ENCODE data around the gene LDB2.

LDB2 gene

DNA sequence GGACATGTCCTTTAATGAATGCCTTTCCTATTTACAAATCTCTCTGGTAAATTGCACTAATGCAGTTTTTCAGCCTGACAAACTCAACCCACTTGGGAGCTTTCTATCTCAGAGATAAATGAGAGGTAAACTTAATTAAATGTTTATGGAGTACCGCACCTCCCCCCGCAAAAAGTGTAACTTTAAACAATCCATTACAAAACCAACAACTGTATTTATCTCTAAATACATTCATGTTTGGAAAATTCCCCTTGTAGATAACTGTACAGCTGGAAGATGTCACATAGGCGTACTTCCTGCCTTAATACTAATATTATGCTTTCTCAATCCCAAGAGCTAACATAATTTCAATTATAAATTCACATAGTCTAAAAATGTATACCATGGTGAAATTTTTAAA is 215.5 kb downstream of the LDB2 start:
- Histone ChIP-seq H3K9me3 (ENCODE audit: low read length) (no peaks in the 10 kb centered on the region), H3K4me1 (ENCODE audit: insufficient read depth, low read length) (no peaks in the 10 kb centered on the region), H3K4me3 (ENCODE audit: low read length) (no peak overlapping the region), H2AFZ (ENCODE audit: low read depth, low read length) (no peak overlapping the region), H3K27me3 (ENCODE audit: insufficient read depth, low read length) (no peaks in the 10 kb centered on the region), H3K36me3 (ENCODE audit: insufficient read depth, low read length) (no peaks in the 10 kb centered on the region)

DNA sequence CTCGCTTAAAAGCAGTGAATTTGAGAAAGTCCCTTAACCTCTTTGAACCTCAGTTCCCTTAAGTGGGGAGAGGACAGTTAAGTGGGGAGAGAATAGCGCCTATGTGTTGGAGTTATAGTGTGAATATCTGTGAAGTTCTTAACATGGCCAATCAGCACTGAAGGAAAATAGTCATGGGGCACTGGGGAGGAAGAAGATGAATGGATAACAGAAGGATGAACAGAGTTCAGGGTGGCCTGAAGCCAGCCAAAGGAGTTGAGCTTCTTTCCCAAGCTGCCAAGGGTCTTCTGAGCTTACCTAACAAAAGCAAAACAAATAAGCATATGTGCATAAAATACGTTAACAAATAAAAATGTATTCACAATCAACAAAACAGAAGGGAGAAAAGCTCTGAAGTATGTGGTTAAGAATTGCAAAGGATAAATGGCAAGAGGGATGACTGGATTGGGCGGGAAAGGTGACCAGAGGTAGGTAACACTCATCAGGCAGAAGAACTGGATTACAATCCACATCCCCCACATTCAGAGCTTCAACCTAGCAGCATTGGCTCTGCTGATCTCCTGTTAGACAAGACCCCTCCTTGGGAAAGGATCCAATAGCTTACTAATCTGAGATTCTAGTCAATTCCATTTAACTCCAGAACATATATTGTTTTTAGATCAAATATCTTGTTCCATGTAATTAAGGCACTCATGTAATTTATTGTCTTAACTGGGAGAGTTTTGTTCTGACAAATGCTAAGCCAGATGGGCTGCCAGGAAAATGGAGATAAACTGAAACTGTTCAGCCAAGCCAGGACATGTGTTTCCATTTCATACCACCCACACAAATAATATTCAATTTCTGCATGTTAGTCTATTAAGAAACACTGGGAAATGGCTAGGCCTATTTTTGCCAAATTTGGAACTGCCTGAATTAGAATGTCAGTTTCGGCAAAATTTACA is 221.2 kb downstream of the LDB2 start:
- no peaks in the 10 kb centered on the region for H3K27me3 ChIP-seq (ENCODE audit: insufficient read depth, low read length)
- H3K9me3 ChIP-seq (ENCODE audit: low read length), result no peaks in the 10 kb centered on the region
- no peak overlapping the region for H2AFZ ChIP-seq (ENCODE audit: low read depth, low read length)
- H3K4me1 ChIP-seq (ENCODE audit: insufficient read depth, low read length), result no peaks in the 10 kb centered on the region
- H3K36me3 ChIP-seq (ENCODE audit: insufficient read depth, low read length), result no peaks in the 10 kb centered on the region
- H3K4me3 ChIP-seq (ENCODE audit: low read length), result no peak overlapping the region

DNA sequence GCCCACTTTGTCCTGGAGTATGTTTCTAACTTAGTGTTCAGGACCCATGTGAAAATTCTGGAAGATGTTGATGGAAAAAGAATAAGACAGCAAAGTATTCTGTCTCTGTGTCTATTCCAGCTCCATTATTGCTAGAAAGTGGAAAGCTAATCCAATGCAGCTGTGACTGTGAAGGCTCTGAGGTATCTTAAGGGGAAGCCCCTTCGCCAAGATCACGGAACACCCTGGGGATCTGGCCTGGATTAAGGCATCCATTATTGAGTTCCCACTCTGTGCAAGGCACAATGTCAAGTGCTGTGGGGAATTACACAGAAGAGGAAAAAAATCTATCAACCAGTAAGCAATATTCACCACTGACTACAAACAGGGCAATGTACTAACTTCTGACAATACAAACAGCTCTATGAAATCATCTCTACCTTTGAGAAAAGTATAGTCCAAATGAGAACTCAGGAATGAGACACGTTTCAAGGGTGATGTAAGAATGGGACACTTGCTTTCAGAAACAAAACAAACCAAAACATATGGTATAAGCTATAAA is 222.1 kb downstream of the LDB2 start:
- H3K27me3 ChIP-seq (ENCODE audit: insufficient read depth, low read length), result no peaks in the 10 kb centered on the region
- H3K36me3 ChIP-seq (ENCODE audit: insufficient read depth, low read length), result no peaks in the 10 kb centered on the region
- no peaks in the 10 kb centered on the region for H3K4me1 ChIP-seq (ENCODE audit: insufficient read depth, low read length)
- H3K9me3 ChIP-seq (ENCODE audit: low read length), result no peaks in the 10 kb centered on the region
- no peak overlapping the region for H2AFZ ChIP-seq (ENCODE audit: low read depth, low read length)
- no peak overlapping the region for H3K4me3 ChIP-seq (ENCODE audit: low read length)

DNA sequence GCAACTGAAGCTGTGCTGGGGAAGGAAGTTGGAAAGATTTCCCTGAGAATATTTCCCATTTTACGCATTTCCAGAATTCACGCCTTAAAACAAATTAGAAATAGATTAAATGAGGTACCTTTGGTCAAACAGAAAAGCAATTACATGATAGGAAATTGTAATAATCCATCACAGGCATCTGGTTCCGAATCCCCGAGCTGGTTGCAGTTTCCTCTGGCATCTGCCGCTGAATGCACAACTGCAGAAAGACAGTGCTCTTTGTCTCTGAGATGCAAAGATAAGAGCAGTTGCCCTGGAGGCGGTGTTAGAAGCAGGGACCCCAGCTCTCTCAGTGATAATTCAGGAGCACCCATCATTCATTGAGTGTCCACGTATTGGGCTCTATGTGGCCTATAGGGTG is 224.4 kb downstream of the LDB2 start:
- no peaks in the 10 kb centered on the region for H3K36me3 ChIP-seq (ENCODE audit: insufficient read depth, low read length)
- H3K4me1 ChIP-seq (ENCODE audit: insufficient read depth, low read length), result no peaks in the 10 kb centered on the region
- H3K4me3 ChIP-seq (ENCODE audit: low read length), result no peak overlapping the region
- no peaks in the 10 kb centered on the region for H3K27me3 ChIP-seq (ENCODE audit: insufficient read depth, low read length)
- H2AFZ ChIP-seq (ENCODE audit: low read depth, low read length), result no peak overlapping the region
- no peaks in the 10 kb centered on the region for H3K9me3 ChIP-seq (ENCODE audit: low read length)

DNA sequence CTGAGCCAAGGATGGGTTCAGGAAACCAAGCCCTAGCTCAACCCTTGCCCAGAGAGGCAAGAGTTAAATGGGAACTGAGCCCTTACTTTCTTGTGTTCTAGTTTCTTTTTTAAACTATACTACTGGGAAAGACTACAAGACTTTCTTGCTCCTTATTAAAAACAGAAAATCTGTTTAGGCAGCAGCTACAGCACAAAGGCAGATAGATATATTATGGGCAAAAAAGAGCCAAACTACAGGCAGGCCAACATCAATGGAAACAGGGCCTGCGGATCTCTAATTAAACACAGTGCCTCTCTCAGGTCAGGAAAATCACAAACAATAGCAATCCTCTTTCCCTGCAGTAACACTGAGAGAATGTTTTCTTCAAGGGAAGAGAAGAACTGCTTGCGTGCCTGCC is 226.0 kb downstream of the LDB2 start:
- no peak overlapping the region for H2AFZ ChIP-seq (ENCODE audit: low read depth, low read length)
- no peaks in the 10 kb centered on the region for H3K27me3 ChIP-seq (ENCODE audit: insufficient read depth, low read length)

DNA sequence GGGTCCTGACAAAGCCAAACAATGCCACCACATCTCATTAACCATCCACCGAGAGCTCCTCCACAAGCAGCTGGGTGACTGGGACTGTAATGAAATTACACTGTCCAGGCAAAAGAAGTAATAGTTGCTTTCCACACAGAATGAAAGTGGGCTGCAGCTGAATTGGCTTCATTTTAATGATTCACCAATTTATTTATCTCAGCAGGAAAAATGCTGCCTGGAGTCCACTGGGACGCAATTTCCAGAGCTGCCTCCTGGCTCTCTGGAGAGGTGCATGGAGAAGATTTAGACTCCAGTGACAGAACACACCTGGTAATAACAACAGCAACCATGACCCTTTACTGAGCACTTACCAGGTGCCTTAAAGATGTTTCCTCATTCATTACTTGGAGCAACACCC is 226.7 kb downstream of the LDB2 start:
- no peaks in the 10 kb centered on the region for H3K36me3 ChIP-seq (ENCODE audit: insufficient read depth, low read length)
- H3K4me1 ChIP-seq (ENCODE audit: insufficient read depth, low read length), result no peaks in the 10 kb centered on the region
- no peak overlapping the region for H3K4me3 ChIP-seq (ENCODE audit: low read length)
- no peaks in the 10 kb centered on the region for H3K9me3 ChIP-seq (ENCODE audit: low read length)
- H2AFZ ChIP-seq (ENCODE audit: low read depth, low read length), result no peak overlapping the region
- no peaks in the 10 kb centered on the region for H3K27me3 ChIP-seq (ENCODE audit: insufficient read depth, low read length)

More for the DNA sequence above, 226.0 kb downstream of the LDB2 start:
- H3K4me1 ChIP-seq (ENCODE audit: insufficient read depth, low read length), result no peaks in the 10 kb centered on the region
- H3K36me3 ChIP-seq (ENCODE audit: insufficient read depth, low read length), result no peaks in the 10 kb centered on the region
- H3K9me3 ChIP-seq (ENCODE audit: low read length), result no peaks in the 10 kb centered on the region
- H3K4me3 ChIP-seq (ENCODE audit: low read length), result no peak overlapping the region

- Histone ChIP-seq H3K27me3 (ENCODE audit: insufficient read depth, low read length) (no peaks in the 10 kb centered on the region), H3K4me1 (ENCODE audit: insufficient read depth, low read length) (no peaks in the 10 kb centered on the region), H2AFZ (ENCODE audit: low read depth, low read length) (no peak overlapping the region), H3K9me3 (ENCODE audit: low read length) (no peaks in the 10 kb centered on the region), H3K4me3 (ENCODE audit: low read length) (no peak overlapping the region), H3K36me3 (ENCODE audit: insufficient read depth, low read length) (no peaks in the 10 kb centered on the region)
Observed at GRCh38 chr4:16670727-16671126, 227.7 kb downstream of the LDB2 start.

DNA sequence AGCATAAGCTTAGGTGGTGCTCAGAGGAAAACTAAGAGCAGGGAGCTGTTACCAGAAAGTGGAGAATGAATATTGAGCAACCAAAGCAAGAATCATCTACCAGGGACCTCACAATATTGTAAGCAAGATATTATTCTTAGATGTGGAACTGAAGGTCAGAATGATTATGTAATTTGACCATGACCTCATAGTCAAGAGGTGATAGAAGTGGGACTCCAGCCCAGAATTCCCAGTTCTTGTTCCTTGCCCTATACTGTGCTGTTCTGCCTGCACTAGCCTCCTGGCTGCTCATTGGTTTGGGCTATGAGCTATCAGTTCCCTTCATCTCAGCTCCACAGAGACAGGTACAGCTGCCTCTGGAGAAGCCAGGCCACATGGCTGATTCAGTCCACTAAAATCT is 229.4 kb downstream of the LDB2 start:
- H3K36me3 ChIP-seq (ENCODE audit: insufficient read depth, low read length), result no peaks in the 10 kb centered on the region
- H3K27me3 ChIP-seq (ENCODE audit: insufficient read depth, low read length), result no peaks in the 10 kb centered on the region
- no peaks in the 10 kb centered on the region for H3K9me3 ChIP-seq (ENCODE audit: low read length)
- H3K4me1 ChIP-seq (ENCODE audit: insufficient read depth, low read length), result no peaks in the 10 kb centered on the region
- no peak overlapping the region for H3K4me3 ChIP-seq (ENCODE audit: low read length)
- H2AFZ ChIP-seq (ENCODE audit: low read depth, low read length), result no peak overlapping the region

DNA sequence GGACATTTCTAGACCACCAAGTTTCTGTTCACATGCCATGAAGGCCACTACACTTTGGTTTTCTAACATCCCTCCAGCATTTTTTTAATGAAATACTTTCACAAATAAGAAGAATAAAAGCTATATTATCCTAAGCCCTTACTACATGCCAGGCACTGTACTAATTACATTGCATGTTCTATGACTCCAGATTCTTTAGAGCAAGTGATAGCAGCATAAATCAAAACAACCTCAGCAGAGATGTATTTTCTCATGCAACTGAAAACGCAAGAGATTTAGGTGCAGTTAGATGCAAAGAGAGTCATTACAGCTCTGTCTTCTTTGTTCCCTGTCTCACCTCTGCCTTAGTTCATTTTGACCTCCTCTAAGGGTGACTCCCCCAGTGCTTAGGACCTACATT is 230.0 kb downstream of the LDB2 start:
- H3K4me3 ChIP-seq (ENCODE audit: low read length), result no peak overlapping the region
- H3K4me1 ChIP-seq (ENCODE audit: insufficient read depth, low read length), result no peaks in the 10 kb centered on the region

GRCh38 chr4:16667464-16667863 is 231.0 kb downstream of the LDB2 start:
- Histone ChIP-seq H3K36me3 (ENCODE audit: insufficient read depth, low read length) (no peaks in the 10 kb centered on the region), H3K4me1 (ENCODE audit: insufficient read depth, low read length) (no peaks in the 10 kb centered on the region), H3K4me3 (ENCODE audit: low read length) (no peak overlapping the region)

More for the DNA sequence above, 230.0 kb downstream of the LDB2 start:
- Histone ChIP-seq H3K27me3 (ENCODE audit: insufficient read depth, low read length) (no peaks in the 10 kb centered on the region), H3K36me3 (ENCODE audit: insufficient read depth, low read length) (no peaks in the 10 kb centered on the region), H3K9me3 (ENCODE audit: low read length) (no peaks in the 10 kb centered on the region), H2AFZ (ENCODE audit: low read depth, low read length) (no peak overlapping the region)

GRCh38 chr4:16665942-16666551 is 232.4 kb downstream of the LDB2 start:
- no peaks in the 10 kb centered on the region for H3K9me3 ChIP-seq (ENCODE audit: low read length)
- no peaks in the 10 kb centered on the region for H3K27me3 ChIP-seq (ENCODE audit: insufficient read depth, low read length)
- H3K4me1 ChIP-seq (ENCODE audit: insufficient read depth, low read length), result no peaks in the 10 kb centered on the region
- H2AFZ ChIP-seq (ENCODE audit: low read depth, low read length), result no peak overlapping the region
- no peak overlapping the region for H3K4me3 ChIP-seq (ENCODE audit: low read length)
- H3K36me3 ChIP-seq (ENCODE audit: insufficient read depth, low read length), result no peaks in the 10 kb centered on the region

More at GRCh38 chr4:16667464-16667863, 231.0 kb downstream of the LDB2 start:
- H2AFZ ChIP-seq (ENCODE audit: low read depth, low read length), result no peak overlapping the region
- H3K9me3 ChIP-seq (ENCODE audit: low read length), result no peaks in the 10 kb centered on the region
- H3K27me3 ChIP-seq (ENCODE audit: insufficient read depth, low read length), result no peaks in the 10 kb centered on the region

DNA sequence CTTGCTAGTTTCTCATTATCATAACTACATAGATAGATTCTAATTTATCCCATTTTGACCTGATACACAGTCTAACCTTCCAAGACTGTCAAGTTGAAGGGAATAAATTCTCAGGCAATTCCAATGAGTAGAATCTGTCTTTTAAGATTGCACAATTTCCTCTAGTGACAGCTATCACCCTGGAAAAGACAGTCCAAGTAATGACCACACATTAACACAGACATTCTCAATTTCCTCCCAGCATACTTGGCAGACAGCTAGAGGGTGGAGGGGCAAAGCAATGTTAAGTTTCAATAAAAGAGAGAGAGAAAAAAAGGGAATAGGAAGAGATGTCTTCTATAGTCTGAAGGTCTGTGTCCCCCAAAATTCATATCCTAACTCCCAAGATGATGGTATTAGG is 234.7 kb downstream of the LDB2 start:
- Histone ChIP-seq H3K36me3 (ENCODE audit: insufficient read depth, low read length) (no peaks in the 10 kb centered on the region), H3K9me3 (ENCODE audit: low read length) (no peaks in the 10 kb centered on the region), H2AFZ (ENCODE audit: low read depth, low read length) (no peak overlapping the region), H3K27me3 (ENCODE audit: insufficient read depth, low read length) (no peaks in the 10 kb centered on the region), H3K4me1 (ENCODE audit: insufficient read depth, low read length) (peaks cover 6% of the 10 kb centered on the region), H3K4me3 (ENCODE audit: low read length) (no peak overlapping the region)

GRCh38 chr4:16663307-16663706 is 235.1 kb downstream of the LDB2 start:
- Histone ChIP-seq H3K9me3 (ENCODE audit: low read length) (no peaks in the 10 kb centered on the region), H2AFZ (ENCODE audit: low read depth, low read length) (no peak overlapping the region), H3K27me3 (ENCODE audit: insufficient read depth, low read length) (no peaks in the 10 kb centered on the region), H3K4me1 (ENCODE audit: insufficient read depth, low read length) (peaks cover 6% of the 10 kb centered on the region), H3K4me3 (ENCODE audit: low read length) (no peak overlapping the region), H3K36me3 (ENCODE audit: insufficient read depth, low read length) (no peaks in the 10 kb centered on the region)

Measured in neuron (in vitro differentiated cells).